Gastrocnemius medialis (tissue), 4 donors: ENCODE results near the gene GPS2. TPM values are rescaled to one million over a fixed set of nuclear protein-coding genes. Genes with fewer than 3 reads are reported as not detected.

Experiments used
- ATAC-seq, 2 donors: fragments of 150-250 bp; one replicate each; pipeline ENCODE4 v1.9.1; 2016
- DNase-seq, 2 donors: peaks; one replicate each; pipeline ENCODE4 v3.0.0-alpha.2; 2019
- H3K27ac ChIP-seq, 4 donors: fragments of 200-600 bp; sonication (generic); 1 replicate in 1 of 4; 2 replicates in 3 of 4; pipeline ENCODE4 v1.5.1; 2016 to 2018; ENCODE audit warnings: mild to moderate bottlenecking in 2 of 4, moderate library complexity in 1 of 4
- H3K27me3 ChIP-seq, 3 donors: fragments of 200-600 bp; sonication (generic) in 2 of 3; 1 replicate in 1 of 3; 2 replicates in 2 of 3; pipeline versions ENCODE4 v1.5.1 to v1.6.0; 2016 to 2019; ENCODE audit warnings: mild to moderate bottlenecking in 1 of 3, moderate library complexity in 1 of 3
- H3K36me3 ChIP-seq, 2 donors: fragments of 200-600 bp; sonication (generic) in 1 of 2; one replicate each; pipeline ENCODE4 v1.5.1; 2017 to 2018
- H3K4me1 ChIP-seq, 2 donors: fragments of 200-600 bp; sonication (generic) in 1 of 2; one replicate each; pipeline ENCODE4 v1.5.1; 2016 to 2017; ENCODE audit warnings: mild to moderate bottlenecking in 2 of 2
- H3K4me3 ChIP-seq, 4 donors: fragments of 200-600 bp; sonication (generic) in 3 of 4; 1 replicate in 1 of 4; 2 replicates in 3 of 4; pipeline ENCODE4 v1.5.1; 2016 to 2019; ENCODE audit warnings: mild to moderate bottlenecking in 2 of 4
- H3K9me3 ChIP-seq, 3 donors: fragments of 200-600 bp; sonication (generic) in 2 of 3; 1 replicate in 1 of 3; 2 replicates in 2 of 3; pipeline ENCODE4 v1.5.1; 2016 to 2019
- POLR2A ChIP-seq, 2 donors: fragments of 450-650 bp; IDR thresholded peaks; one replicate each; pipeline ENCODE4 v1.6.1; 2017; ENCODE audit warnings: antibody characterized with exemption in 2 of 2, mild to moderate bottlenecking in 2 of 2, moderate library complexity in 2 of 2
- in situ Hi-C, 4 donors: fragments of 200-750 bp; cut with MboI; loops; one replicate each; pipeline versions ENCODE4 v1.15.0 to v1.8.0; 2017; ENCODE audit warnings: low sequenced_read_pairs in 4 of 4
- intact Hi-C: fragments of 100-400 bp; cut with DNase I; formaldehyde crosslinking; loops from one replicate; pipeline ENCODE4 v1.15.1; 2023; ENCODE audit warnings: low total_unique reads
- total RNA-seq, 4 donors: library from RNA; depleted of rRNA; stranded (reverse); fragments of >200 nt; gene quantifications; one replicate each; pipeline versions ENCODE4 v1.1.0 to v1.2.3, GENCODE V29; 2016
- TF ChIP-seq, protein P1 (sequence below), 5 experiments: fragments of 450-650 bp in 3 of 5; fragments of 200-600 bp in 2 of 5; sonication (generic) in 2 of 5; IDR thresholded peaks in 4 of 5; conservative IDR thresholded peaks in 1 of 5; 1 replicate in 4 of 5; 2 replicates in 1 of 5; pipeline ENCODE4 v1.5.1; 2016 to 2019; ENCODE audit warnings: antibody characterized with exemption in 5 of 5, mild to moderate bottlenecking in 3 of 5, moderate library complexity in 3 of 5

GPS2 gene
- total RNA-seq, 4 donors from 2014 or later: 135 to 240 (median 169) TPM

DNA sequence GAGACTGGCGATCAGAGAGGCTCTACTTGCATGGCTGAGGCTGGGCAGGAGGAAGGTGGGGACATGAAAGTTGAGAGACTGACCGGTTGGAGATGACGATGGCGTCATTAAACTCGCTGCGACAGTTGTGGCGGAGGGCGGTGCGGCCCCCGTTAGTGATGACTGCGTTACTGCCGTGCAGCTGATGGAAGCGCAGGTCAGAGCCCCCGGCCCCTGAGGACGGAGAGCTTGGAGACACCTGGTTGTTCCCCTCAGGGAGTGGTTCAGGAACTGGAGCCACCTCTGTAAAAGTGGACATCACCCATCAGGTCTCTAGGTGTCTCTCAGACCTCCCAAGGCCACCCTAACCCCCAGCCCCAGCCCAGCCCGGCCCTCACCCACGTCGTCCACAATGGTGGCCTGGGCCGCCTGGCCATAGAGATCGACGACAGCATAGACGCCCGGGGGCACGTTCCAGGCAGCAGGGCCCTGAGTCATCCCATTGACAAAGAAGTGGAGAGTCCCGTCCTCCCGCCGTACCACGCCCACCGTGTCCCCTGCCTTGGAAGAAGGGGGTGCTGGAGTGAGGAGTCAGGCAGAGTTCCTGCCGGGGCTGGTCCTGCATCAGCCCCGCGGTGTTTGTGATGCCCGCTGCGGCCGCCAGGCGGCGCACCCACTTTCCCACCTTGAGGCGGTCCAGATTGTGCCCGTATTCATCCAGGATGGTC lies 8.7 kb upstream of the GPS2 start:
- ATAC-seq: no peak
- intact Hi-C loops (no loop called here), in situ Hi-C loops (no loop called here)
- Histone ChIP-seq H3K27me3 (no peaks in the 10 kb centered on the region), H3K27ac (no peak overlapping the region), H3K9me3 (no peaks in the 10 kb centered on the region), H3K36me3 (peaks cover 0 to 67% of the 10 kb centered on the region in 2 donors), H3K4me1 (peaks cover 12 to 14% of the 10 kb centered on the region in 2 donors), H3K4me3 (no peak overlapping the region)
- TF ChIP-seq, protein P1, sequence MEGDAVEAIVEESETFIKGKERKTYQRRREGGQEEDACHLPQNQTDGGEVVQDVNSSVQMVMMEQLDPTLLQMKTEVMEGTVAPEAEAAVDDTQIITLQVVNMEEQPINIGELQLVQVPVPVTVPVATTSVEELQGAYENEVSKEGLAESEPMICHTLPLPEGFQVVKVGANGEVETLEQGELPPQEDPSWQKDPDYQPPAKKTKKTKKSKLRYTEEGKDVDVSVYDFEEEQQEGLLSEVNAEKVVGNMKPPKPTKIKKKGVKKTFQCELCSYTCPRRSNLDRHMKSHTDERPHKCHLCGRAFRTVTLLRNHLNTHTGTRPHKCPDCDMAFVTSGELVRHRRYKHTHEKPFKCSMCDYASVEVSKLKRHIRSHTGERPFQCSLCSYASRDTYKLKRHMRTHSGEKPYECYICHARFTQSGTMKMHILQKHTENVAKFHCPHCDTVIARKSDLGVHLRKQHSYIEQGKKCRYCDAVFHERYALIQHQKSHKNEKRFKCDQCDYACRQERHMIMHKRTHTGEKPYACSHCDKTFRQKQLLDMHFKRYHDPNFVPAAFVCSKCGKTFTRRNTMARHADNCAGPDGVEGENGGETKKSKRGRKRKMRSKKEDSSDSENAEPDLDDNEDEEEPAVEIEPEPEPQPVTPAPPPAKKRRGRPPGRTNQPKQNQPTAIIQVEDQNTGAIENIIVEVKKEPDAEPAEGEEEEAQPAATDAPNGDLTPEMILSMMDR (IDR thresholded peaks at IDR 0.05 in 4 of 5, conservative IDR thresholded peaks at IDR 0.05 in 1 of 5): peak; percentile 46 to 83 (median 74)
- no peak for TF ChIP-seq POLR2A (IDR thresholded peaks at IDR 0.05)
- peak in 1 of 2 donors; percentile 42 for DNase-seq

DNA sequence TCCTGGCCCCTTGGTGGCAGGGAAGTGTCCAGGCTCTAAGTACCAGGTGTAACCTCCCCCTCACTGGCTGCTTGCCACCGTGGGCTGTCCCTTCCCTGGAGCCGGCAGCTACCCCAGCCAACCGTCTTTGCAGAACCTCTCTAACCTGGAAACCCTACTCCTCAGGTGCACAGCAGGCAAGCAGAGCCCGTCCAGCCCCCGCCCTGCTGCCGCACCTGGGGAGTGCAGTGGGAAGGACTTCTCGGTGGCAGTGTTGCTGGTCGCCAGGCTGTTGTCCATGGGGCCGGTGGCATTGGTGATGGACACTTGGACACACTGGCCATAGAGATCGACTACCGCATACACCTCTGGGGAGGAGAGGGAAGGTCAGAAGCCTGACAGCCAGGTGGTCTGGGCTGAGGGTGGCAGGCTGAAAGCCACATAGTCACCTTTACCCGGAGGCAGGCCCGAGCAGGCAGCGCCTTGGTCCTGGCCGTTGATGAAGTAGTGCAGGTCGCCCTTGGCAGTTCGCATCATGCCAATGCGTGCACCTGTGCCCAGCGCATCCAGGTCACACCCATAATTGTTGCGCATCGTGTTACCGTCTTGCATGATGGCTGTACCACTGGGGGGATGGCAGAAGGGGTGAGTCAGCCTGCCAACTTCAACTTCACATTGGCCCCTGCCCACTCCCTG lies 7.5 kb upstream of the GPS2 start:
- Histone ChIP-seq H3K4me3 (no peak overlapping the region), H3K27me3 (no peaks in the 10 kb centered on the region), H3K9me3 (no peaks in the 10 kb centered on the region), H3K4me1 (peaks cover 2% of the 10 kb centered on the region in 2 donors), H3K36me3 (peaks cover 0 to 79% of the 10 kb centered on the region in 2 donors), H3K27ac (no peak overlapping the region)
- in situ Hi-C loops: no loop called here
- no peak for ATAC-seq
- DNase-seq: no peak
- intact Hi-C loops: no loop called here
- TF ChIP-seq POLR2A (IDR thresholded peaks at IDR 0.05): no peak
- TF ChIP-seq, protein P1 (IDR thresholded peaks at IDR 0.05 in 4 of 5, conservative IDR thresholded peaks at IDR 0.05 in 1 of 5): no peak

GRCh38 chr17:7321466-7321865 lies 6.3 kb upstream of the GPS2 start:
- ATAC-seq (no peak), DNase-seq (no peak)
- Histone ChIP-seq H3K4me3 (no peak overlapping the region), H3K36me3 (peaks cover 0 to 87% of the 10 kb centered on the region in 2 donors), H3K9me3 (no peaks in the 10 kb centered on the region), H3K27ac (no peak overlapping the region), H3K27me3 (no peaks in the 10 kb centered on the region), H3K4me1 (no peaks in the 10 kb centered on the region)
- intact Hi-C loops: no loop called here
- in situ Hi-C loops: no loop called here
- TF ChIP-seq POLR2A (IDR thresholded peaks at IDR 0.05): no peak
- TF ChIP-seq, protein P1 (IDR thresholded peaks at IDR 0.05 in 4 of 5, conservative IDR thresholded peaks at IDR 0.05 in 1 of 5): no peak

GRCh38 chr17:7318121-7318860 lies 3.1 kb upstream of the GPS2 start:
- Histone ChIP-seq H3K4me1 (peaks cover 20 to 23% of the 10 kb centered on the region in 2 donors), H3K27ac (no peak overlapping the region), H3K36me3 (peaks cover 0 to 69% of the 10 kb centered on the region in 2 donors), H3K27me3 (no peaks in the 10 kb centered on the region), H3K4me3 (no peak overlapping the region), H3K9me3 (no peaks in the 10 kb centered on the region)
- ATAC-seq (no peak), DNase-seq (no peak)
- TF ChIP-seq, protein P1 (IDR thresholded peaks at IDR 0.05 in 4 of 5, conservative IDR thresholded peaks at IDR 0.05 in 1 of 5): no peak
- no peak for TF ChIP-seq POLR2A (IDR thresholded peaks at IDR 0.05)
- in situ Hi-C loops: no loop called here
- intact Hi-C loops: no loop called here
